ENCODE data around the gene NUCB1. TPM values are rescaled to one million over a fixed set of nuclear protein-coding genes. Genes with fewer than 3 reads are reported as not detected.

Gene NUCB1
- total RNA-seq, 1 experiment from 2014 or later: 153 TPM

DNA sequence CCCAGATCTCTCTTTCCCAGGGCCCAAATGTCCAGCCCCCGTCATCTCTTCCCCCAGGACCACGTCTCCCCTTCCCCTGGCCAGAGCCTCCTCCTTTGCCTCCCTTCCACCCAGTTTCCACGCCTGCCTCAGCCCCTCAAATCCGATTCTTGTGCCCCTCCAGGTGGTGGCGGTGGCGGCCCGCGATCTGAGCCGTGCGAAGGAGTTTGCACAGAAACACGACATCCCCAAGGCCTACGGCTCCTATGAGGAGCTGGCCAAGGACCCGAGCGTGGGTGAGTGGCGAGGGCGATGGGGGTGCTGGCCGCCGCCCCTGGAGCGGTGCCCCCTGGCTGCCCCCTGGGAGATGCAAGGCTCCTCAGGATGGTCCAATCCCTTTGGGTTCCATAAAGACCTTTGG is 34.7 kb downstream of the NUCB1 start (continued):
- TF ChIP-seq, protein P1, sequence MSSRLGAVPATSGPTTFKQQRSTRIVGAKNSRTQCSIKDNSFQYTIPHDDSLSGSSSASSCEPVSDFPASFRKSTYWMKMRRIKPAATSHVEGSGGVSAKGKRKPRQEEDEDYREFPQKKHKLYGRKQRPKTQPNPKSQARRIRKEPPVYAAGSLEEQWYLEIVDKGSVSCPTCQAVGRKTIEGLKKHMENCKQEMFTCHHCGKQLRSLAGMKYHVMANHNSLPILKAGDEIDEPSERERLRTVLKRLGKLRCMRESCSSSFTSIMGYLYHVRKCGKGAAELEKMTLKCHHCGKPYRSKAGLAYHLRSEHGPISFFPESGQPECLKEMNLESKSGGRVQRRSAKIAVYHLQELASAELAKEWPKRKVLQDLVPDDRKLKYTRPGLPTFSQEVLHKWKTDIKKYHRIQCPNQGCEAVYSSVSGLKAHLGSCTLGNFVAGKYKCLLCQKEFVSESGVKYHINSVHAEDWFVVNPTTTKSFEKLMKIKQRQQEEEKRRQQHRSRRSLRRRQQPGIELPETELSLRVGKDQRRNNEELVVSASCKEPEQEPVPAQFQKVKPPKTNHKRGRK (CRISPR knock-in tag; IDR thresholded peaks at IDR 0.05; ENCODE audit: borderline replicate concordance): no peak
- TF ChIP-seq SP1 (CRISPR knock-in tag; conservative IDR thresholded peaks at IDR 0.05) (no peak), MYBL2 (CRISPR knock-in tag; IDR thresholded peaks at IDR 0.05) (no peak), CREM (CRISPR knock-in tag; IDR thresholded peaks at IDR 0.05) (no peak), NR3C1 (CRISPR knock-in tag; conservative IDR thresholded peaks at IDR 0.05; ENCODE audit: low read depth) (no peak), MXD4 (CRISPR knock-in tag; IDR thresholded peaks at IDR 0.05; ENCODE audit: borderline replicate concordance) (no peak), TEAD4 (CRISPR knock-in tag; IDR thresholded peaks at IDR 0.05) (no peak), ELF4 (CRISPR knock-in tag; IDR thresholded peaks at IDR 0.05; ENCODE audit: low read depth) (no peak)
- TF ChIP-seq, protein P2, sequence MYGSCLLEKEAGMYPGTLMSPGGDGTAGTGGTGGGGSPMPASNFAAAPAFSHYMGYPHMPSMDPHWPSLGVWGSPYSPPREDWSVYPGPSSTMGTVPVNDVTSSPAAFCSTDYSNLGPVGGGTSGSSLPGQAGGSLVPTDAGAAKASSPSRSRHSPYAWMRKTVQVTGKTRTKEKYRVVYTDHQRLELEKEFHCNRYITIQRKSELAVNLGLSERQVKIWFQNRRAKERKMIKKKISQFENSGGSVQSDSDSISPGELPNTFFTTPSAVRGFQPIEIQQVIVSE (CRISPR knock-in tag; IDR thresholded peaks at IDR 0.05; ENCODE audit: borderline replicate concordance): no peak
- TF ChIP-seq, protein P3, sequence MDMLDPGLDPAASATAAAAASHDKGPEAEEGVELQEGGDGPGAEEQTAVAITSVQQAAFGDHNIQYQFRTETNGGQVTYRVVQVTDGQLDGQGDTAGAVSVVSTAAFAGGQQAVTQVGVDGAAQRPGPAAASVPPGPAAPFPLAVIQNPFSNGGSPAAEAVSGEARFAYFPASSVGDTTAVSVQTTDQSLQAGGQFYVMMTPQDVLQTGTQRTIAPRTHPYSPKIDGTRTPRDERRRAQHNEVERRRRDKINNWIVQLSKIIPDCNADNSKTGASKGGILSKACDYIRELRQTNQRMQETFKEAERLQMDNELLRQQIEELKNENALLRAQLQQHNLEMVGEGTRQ (CRISPR knock-in tag; IDR thresholded peaks at IDR 0.05): no peak
- TF ChIP-seq, protein P4, sequence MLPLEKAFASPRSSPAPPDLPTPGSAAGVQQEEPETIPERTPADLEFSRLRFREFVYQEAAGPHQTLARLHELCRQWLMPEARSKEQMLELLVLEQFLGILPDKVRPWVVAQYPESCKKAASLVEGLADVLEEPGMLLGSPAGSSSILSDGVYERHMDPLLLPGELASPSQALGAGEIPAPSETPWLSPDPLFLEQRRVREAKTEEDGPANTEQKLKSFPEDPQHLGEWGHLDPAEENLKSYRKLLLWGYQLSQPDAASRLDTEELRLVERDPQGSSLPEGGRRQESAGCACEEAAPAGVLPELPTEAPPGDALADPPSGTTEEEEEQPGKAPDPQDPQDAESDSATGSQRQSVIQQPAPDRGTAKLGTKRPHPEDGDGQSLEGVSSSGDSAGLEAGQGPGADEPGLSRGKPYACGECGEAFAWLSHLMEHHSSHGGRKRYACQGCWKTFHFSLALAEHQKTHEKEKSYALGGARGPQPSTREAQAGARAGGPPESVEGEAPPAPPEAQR (CRISPR knock-in tag; IDR thresholded peaks at IDR 0.05): no peak

DNA sequence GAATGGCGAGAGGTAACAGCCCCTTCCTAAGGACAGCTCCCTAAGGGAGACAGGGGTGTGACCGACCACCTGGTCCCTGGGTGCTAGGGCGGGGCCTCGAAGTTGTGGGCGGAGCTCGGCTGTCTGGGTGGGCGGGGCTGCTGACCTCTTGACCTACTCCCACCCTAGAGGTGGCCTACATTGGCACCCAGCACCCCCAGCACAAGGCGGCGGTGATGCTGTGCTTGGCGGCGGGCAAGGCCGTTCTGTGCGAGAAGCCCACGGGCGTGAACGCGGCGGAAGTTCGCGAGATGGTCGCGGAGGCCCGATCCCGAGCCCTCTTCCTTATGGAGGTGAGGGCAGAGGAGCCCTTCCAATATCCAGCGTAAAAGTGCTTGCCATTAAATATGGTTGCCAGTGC is 35.8 kb downstream of the NUCB1 start:
- H3K4me3 Mint-ChIP-seq: no peak overlapping the region
- peaks cover 4% of the 10 kb centered on the region for H3K36me3 Mint-ChIP-seq
- no peak overlapping the region for H3K27ac Mint-ChIP-seq
- ChIA-PET CTCF (interaction anchor here (0.6 to 1.9 kb wide), 6 partner anchors 26 to 149 kb away, joined by 4 to 29 read pairs (median 4); partner anchors contain the start of genes GYS1 and RUVBL2), POLR2A (interaction anchor here (0.7 kb wide), 1 partner anchor 12 kb away, joined by 3 read pairs; no protein-coding TSS in a partner anchor)
- peaks cover 17% of the 10 kb centered on the region for H3K4me1 Mint-ChIP-seq
- H3K27me3 Mint-ChIP-seq (ENCODE audit: low read depth): peaks cover 43% of the 10 kb centered on the region
- no peak for DNase-seq (ENCODE audit: low spot score)
- peaks cover under 1% of the 10 kb centered on the region for H3K9me3 Mint-ChIP-seq
- no peak for ATAC-seq
- TF ChIP-seq ZNF219 (CRISPR knock-in tag; IDR thresholded peaks at IDR 0.05; ENCODE audit: borderline replicate concordance) (no peak), FOXP1 (CRISPR knock-in tag; IDR thresholded peaks at IDR 0.05; ENCODE audit: borderline replicate concordance) (no peak), GTF2I (CRISPR knock-in tag; conservative IDR thresholded peaks at IDR 0.05) (no peak), FOXK1 (CRISPR knock-in tag; IDR thresholded peaks at IDR 0.05) (no peak), KAT7 (CRISPR knock-in tag; IDR thresholded peaks at IDR 0.05; ENCODE audit: borderline replicate concordance) (no peak), ZNF396 (CRISPR knock-in tag; IDR thresholded peaks at IDR 0.05; ENCODE audit: borderline replicate concordance) (no peak), GRHL2 (CRISPR knock-in tag; IDR thresholded peaks at IDR 0.05; ENCODE audit: insufficient replicate concordance, severe bottlenecking) (no peak), MXD4 (CRISPR knock-in tag; IDR thresholded peaks at IDR 0.05; ENCODE audit: borderline replicate concordance) (no peak), RORB (CRISPR knock-in tag; IDR thresholded peaks at IDR 0.05) (no peak), ESRRA (CRISPR knock-in tag; IDR thresholded peaks at IDR 0.05; ENCODE audit: borderline replicate concordance) (no peak)
- TF ChIP-seq, protein P5, sequence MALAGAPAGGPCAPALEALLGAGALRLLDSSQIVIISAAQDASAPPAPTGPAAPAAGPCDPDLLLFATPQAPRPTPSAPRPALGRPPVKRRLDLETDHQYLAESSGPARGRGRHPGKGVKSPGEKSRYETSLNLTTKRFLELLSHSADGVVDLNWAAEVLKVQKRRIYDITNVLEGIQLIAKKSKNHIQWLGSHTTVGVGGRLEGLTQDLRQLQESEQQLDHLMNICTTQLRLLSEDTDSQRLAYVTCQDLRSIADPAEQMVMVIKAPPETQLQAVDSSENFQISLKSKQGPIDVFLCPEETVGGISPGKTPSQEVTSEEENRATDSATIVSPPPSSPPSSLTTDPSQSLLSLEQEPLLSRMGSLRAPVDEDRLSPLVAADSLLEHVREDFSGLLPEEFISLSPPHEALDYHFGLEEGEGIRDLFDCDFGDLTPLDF (CRISPR knock-in tag; IDR thresholded peaks at IDR 0.05): no peak
- TF ChIP-seq, protein P6, sequence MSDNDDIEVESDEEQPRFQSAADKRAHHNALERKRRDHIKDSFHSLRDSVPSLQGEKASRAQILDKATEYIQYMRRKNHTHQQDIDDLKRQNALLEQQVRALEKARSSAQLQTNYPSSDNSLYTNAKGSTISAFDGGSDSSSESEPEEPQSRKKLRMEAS (CRISPR knock-in tag; IDR thresholded peaks at IDR 0.05): no peak
- TF ChIP-seq, protein P7, sequence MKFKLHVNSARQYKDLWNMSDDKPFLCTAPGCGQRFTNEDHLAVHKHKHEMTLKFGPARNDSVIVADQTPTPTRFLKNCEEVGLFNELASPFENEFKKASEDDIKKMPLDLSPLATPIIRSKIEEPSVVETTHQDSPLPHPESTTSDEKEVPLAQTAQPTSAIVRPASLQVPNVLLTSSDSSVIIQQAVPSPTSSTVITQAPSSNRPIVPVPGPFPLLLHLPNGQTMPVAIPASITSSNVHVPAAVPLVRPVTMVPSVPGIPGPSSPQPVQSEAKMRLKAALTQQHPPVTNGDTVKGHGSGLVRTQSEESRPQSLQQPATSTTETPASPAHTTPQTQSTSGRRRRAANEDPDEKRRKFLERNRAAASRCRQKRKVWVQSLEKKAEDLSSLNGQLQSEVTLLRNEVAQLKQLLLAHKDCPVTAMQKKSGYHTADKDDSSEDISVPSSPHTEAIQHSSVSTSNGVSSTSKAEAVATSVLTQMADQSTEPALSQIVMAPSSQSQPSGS (CRISPR knock-in tag; IDR thresholded peaks at IDR 0.05; ENCODE audit: borderline replicate concordance, low read depth): no peak

All from WTC11 (cell line).